Spleen (tissue), 11 donors: ENCODE measurements around the gene C5AR2. TPM values are rescaled to one million over a fixed set of nuclear protein-coding genes. Genes with fewer than 3 reads are reported as not detected.
"Not testable (repeated sequence)": the region's sequence is repeated elsewhere in the genome, so short reads cannot be mapped to it uniquely, and the experiment has no call there.

Experiments used
- DNase-seq: peaks from one replicate; pipeline ENCODE4 v3.0.0-alpha.2; 2020
- H3K27ac ChIP-seq, 8 donors: fragments of 200-600 bp; sonication (generic) in 7 of 8; 1 replicate in 4 of 8; 2 replicates in 4 of 8; pipeline versions ENCODE4 v1.5.0 to v1.8.0; 2016 to 2021; ENCODE audit warnings: inconsistent platforms in 4 of 8, mild to moderate bottlenecking in 4 of 8, moderate library complexity in 1 of 8
- H3K27me3 ChIP-seq, 7 donors: fragments of 200-600 bp; sonication (generic) in 6 of 7; replicated peaks in 1 of 7; 1 replicate in 4 of 7; 2 replicates in 3 of 7; pipeline versions ENCODE4 v1.5.0 to v1.8.0; 2016 to 2021; ENCODE audit warnings: inconsistent platforms in 3 of 7, mild to moderate bottlenecking in 1 of 7
- H3K36me3 ChIP-seq, 6 donors: fragments of 200-600 bp; sonication (generic) in 5 of 6; 1 replicate in 4 of 6; 2 replicates in 2 of 6; pipeline versions ENCODE4 v1.5.0 to v1.8.0; 2016 to 2021; ENCODE audit warnings: inconsistent platforms in 2 of 6
- H3K4me1 ChIP-seq, 6 donors: fragments of 200-600 bp; sonication (generic) in 5 of 6; 1 replicate in 3 of 6; 2 replicates in 3 of 6; pipeline versions ENCODE4 v1.5.0 to v1.8.0; 2016 to 2021; ENCODE audit warnings: inconsistent platforms in 3 of 6
- H3K4me3 ChIP-seq, 8 donors: fragments of 200-600 bp; sonication (generic) in 7 of 8; 1 replicate in 4 of 8; 2 replicates in 4 of 8; pipeline versions ENCODE4 v1.5.0 to v1.8.0; 2016 to 2021; ENCODE audit warnings: inconsistent platforms in 4 of 8, mild to moderate bottlenecking in 4 of 8, moderate library complexity in 2 of 8
- H3K9me3 ChIP-seq, 8 donors: fragments of 200-600 bp; sonication (generic) in 7 of 8; 1 replicate in 4 of 8; 2 replicates in 4 of 8; pipeline versions ENCODE4 v1.5.0 to v1.8.0; 2016 to 2021; ENCODE audit warnings: inconsistent platforms in 4 of 8
- POLR2A ChIP-seq, 3 donors: fragments of 450-650 bp; IDR thresholded peaks; one replicate each; pipeline ENCODE4 v1.5.1; 2017; ENCODE audit warnings: antibody characterized with exemption in 3 of 3, mild to moderate bottlenecking in 1 of 3
- POLR2AphosphoS5 ChIP-seq, 3 donors: sonication (generic); formaldehyde crosslinking; IDR thresholded peaks; one replicate each; pipeline ENCODE4 v1.5.1; 2017; ENCODE audit warnings: antibody characterized with exemption in 3 of 3
- WGBS, 5 donors: extraction: QIAGEN DNeasy Blood & Tissue Kit in 3 of 5; methylation state at CpG; one replicate each; pipeline versions ENCODE4 v1.1.5 to v1.1.7; 2013 to 2018; 5-methylcytosine and 5-hydroxymethylcytosine counted together
- intact Hi-C: fragments of 100-400 bp; cut with DNase I; formaldehyde crosslinking; loops from one replicate; pipeline ENCODE4 v1.15.0; 2023; ENCODE audit warnings: low total_unique reads
- polyA plus RNA-seq, 3 donors: library from polyadenylated mRNA; stranded (reverse); fragments of 200-250 nt; gene quantifications; one replicate each; pipeline ENCODE4 v1.2.1, GENCODE V29; 2013
- total RNA-seq, 7 donors: library from RNA; depleted of rRNA in 3 of 7; stranded (reverse); fragments of >200 nt in 3 of 7; fragmentation: NEBNext Ultra II Directional in 4 of 7; extraction: Animal tissue kit (Norgen Biotek cat#: 25700) in 4 of 7; gene quantifications; one replicate each; pipeline versions ENCODE4 v1.1.0 to v1.2.1, GENCODE V29; 2016 to 2021
- TF ChIP-seq, protein P1 (sequence below), 11 experiments: fragments of 200-600 bp in 7 of 11; fragments of 450-650 bp in 4 of 11; sonication (generic) in 4 of 11; IDR thresholded peaks in 8 of 11; conservative IDR thresholded peaks in 3 of 11; 1 replicate in 7 of 11; 2 replicates in 4 of 11; pipeline versions ENCODE4 v1.4.0 to v1.8.0; 2016 to 2021; ENCODE audit warnings: antibody characterized with exemption in 11 of 11, inconsistent platforms in 4 of 11, mild to moderate bottlenecking in 1 of 11
- donor health status: healthy with polysubstance abuse.
- donor health status: DM: no; HTN: no; CAD: no; lungs with moderate emphysema.
- donor health status: DM: no; HTN: no; CAD: no.
- donor health status: Bipolar disorder and iron deficiency.
- donor health status: healthy.
- donor health status: DM: no; HTN: no; CAD: no.
- donor health status: DM: yes; HTN: yes; CAD: no.

Gene C5AR2
- total and polyA plus RNA-seq, 10 donors = 1.3 to 55.7 (median 25.3) TPM

DNA sequence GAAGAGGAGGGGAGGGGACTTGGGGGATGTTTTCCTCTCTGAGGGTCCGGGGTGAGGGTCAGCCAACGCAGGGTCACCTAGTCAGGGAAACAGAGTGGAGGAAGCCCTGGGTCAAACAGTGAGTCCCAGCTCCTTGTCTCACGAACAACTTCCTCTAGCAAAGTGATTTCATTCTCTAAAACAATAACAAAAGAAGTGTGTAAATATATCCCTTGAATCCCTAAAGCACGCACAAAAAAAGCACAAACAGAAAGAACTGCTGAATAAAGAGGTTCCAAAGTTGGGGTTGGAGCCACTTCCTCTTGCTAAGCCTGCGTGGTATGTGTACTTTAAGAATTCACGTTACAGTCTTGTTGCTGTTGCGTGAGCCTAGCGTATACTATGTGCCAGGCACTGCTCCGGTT is 1.5 kb upstream of the C5AR2 start:
- peak overlapping the region; percentile 40 to 89 (median 82) for H3K27ac ChIP-seq
- H3K9me3 ChIP-seq = no peaks in the 10 kb centered on the region
- peaks cover 0 to 5% (median 0%) of the 10 kb centered on the region in 7 donors for H3K27me3 ChIP-seq
- no peak for DNase-seq
- peaks cover 0 to 41% (median 10%) of the 10 kb centered on the region in 6 donors for H3K4me1 ChIP-seq
- 17 to 31% (median 21%) methylated on average over 9 of the region's 9 CpGs for WGBS, 5 donors
- peak overlapping the region in 1 of 8 donors; percentile 39 for H3K4me3 ChIP-seq
- intact Hi-C loops = no loop called here
- no peaks in the 10 kb centered on the region for H3K36me3 ChIP-seq
- TF ChIP-seq POLR2A (IDR thresholded peaks at IDR 0.05) (peak in 1 of 3 donors; percentile 37), POLR2AphosphoS5 (IDR thresholded peaks at IDR 0.05) (peak in 2 of 3 donors; percentile 61 to 76)
- TF ChIP-seq, protein P1, sequence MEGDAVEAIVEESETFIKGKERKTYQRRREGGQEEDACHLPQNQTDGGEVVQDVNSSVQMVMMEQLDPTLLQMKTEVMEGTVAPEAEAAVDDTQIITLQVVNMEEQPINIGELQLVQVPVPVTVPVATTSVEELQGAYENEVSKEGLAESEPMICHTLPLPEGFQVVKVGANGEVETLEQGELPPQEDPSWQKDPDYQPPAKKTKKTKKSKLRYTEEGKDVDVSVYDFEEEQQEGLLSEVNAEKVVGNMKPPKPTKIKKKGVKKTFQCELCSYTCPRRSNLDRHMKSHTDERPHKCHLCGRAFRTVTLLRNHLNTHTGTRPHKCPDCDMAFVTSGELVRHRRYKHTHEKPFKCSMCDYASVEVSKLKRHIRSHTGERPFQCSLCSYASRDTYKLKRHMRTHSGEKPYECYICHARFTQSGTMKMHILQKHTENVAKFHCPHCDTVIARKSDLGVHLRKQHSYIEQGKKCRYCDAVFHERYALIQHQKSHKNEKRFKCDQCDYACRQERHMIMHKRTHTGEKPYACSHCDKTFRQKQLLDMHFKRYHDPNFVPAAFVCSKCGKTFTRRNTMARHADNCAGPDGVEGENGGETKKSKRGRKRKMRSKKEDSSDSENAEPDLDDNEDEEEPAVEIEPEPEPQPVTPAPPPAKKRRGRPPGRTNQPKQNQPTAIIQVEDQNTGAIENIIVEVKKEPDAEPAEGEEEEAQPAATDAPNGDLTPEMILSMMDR (IDR thresholded peaks at IDR 0.05 in 8 of 11, conservative IDR thresholded peaks at IDR 0.05 in 3 of 11) = no peak

DNA sequence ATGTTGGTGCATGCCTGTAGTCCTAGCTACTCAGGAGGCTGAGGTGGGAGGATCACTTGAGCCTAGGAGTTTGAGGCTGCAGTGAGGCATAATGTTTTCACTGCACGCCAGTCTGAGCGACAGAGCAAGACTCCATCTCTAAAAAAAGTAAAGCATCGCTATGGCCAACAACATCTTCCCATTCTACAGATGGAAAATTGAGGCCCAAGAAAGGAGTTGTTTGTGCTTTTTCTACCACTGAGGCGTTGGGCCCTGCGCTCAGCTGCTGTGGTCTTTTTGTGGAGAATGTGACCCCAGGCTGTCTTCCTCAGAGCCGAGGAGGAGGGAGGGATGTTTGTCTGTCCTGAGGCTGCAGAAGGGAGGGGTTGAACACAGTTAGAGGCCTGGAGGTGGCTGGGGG is 485 bp upstream of the C5AR2 start:
- Histone ChIP-seq H3K4me1 (peaks cover 0 to 51% (median 17%) of the 10 kb centered on the region in 6 donors), H3K4me3 (no peak overlapping the region), H3K9me3 (no peaks in the 10 kb centered on the region), H3K36me3 (no peaks in the 10 kb centered on the region), H3K27ac (peak overlapping the region in 6 of 8 donors; percentile 78 to 89 (median 84)), H3K27me3 (peaks cover 0 to 5% (median 0%) of the 10 kb centered on the region in 7 donors)
- 82 to 91% (median 88%) methylated on average over 6 of the region's 6 CpGs for WGBS, 5 donors
- intact Hi-C loops = no loop called here
- TF ChIP-seq POLR2AphosphoS5 (IDR thresholded peaks at IDR 0.05) (no peak), POLR2A (IDR thresholded peaks at IDR 0.05) (no peak)
- TF ChIP-seq, protein P1 (IDR thresholded peaks at IDR 0.05 in 8 of 11, conservative IDR thresholded peaks at IDR 0.05 in 3 of 11) = no peak
- DNase-seq = no peak

DNA sequence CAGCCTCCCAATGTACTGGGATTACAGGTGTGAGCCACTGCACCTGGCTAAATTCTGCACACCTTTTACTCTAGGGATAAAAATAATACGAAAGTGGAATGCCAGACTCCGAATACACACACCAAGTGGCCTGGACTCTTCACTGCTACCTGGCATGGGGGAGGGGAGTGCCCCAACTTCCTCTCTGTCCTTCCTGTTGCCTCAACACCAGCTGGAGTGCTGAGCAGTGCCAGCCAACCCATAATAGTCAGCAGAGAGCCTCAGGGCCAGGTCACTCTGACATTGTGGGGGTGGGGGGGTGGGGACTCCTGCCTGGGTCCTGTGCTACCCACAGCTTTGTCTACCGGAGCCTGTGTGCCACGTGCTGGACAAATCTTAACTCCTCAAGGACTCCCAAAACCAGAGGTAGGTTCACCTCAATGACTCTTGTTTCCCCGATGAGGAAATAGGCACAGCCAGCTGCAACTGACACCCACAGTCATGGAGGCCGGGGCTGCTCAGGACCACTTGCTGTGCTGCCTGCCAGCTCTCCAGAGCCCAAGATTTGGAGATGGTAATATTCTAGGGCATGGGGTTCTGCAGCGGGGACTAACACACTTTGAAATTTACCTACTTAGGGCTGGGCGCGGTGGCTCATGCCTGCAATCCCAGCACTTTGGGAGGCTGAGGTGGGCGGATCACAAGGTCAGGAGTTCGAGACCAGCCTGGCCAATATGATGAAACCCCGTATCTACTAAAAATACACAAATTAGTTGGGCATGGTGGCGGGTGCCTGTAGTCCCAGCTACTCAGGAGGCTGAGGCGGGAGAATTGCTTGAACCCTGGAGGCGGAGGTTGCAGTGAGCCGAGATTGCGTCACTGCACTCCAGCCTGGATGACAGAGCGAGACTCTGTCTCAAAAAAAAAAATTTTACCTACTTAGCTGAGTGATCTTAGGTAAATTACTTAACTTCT is 5.1 kb downstream of the C5AR2 start:
- peak overlapping the region in 6 of 8 donors; percentile 23 to 68 (median 36) for H3K4me3 ChIP-seq
- peaks cover 0 to 48% (median 16%) of the 10 kb centered on the region in 6 donors for H3K4me1 ChIP-seq
- H3K9me3 ChIP-seq, H3K27me3 ChIP-seq, intact Hi-C loops: not testable (repeated sequence)
- 49 to 72% (median 61%) methylated on average over 15 to 18 of the region's 18 CpGs for WGBS, 5 donors
- DNase-seq = peak; percentile 92
- TF ChIP-seq, protein P1 (IDR thresholded peaks at IDR 0.05 in 8 of 11, conservative IDR thresholded peaks at IDR 0.05 in 3 of 11) = peak in 1 of 11 experiments; percentile 24
- TF ChIP-seq POLR2AphosphoS5 (IDR thresholded peaks at IDR 0.05) = peak; percentile 23 to 89 (median 70)
- peaks cover 0 to 18% (median 3%) of the 10 kb centered on the region in 6 donors for H3K36me3 ChIP-seq
- H3K27ac ChIP-seq = peak overlapping the region; percentile 42 to 95 (median 86)
